GM12891 (cell line): Measurements from ENCODE around the gene DNMT1.
A peak's percentile ranks its signal among the peaks of the same experiment; 100 is the strongest.

Experiments used
- PAX5 ChIP-seq: IDR thresholded peaks from 2 replicates; pipeline ENCODE4 v1.6.1; 2011; ENCODE audit warnings: low read length, moderate library complexity, mild to moderate bottlenecking; ENCODE audit not compliant: insufficient read depth, severe bottlenecking
- POLR2A ChIP-seq: IDR thresholded peaks from 2 replicates; pipeline ENCODE4 v1.6.1; 2011; ENCODE audit warnings: low read depth, low read length, control low read depth
- POLR2AphosphoS5 ChIP-seq: IDR thresholded peaks from 2 replicates; pipeline ENCODE4 v1.6.1; 2011; ENCODE audit warnings: low read depth, low read length, control low read depth
- POU2F2 ChIP-seq: IDR thresholded peaks from 2 replicates; pipeline ENCODE4 v1.6.1; 2011; ENCODE audit warnings: low read depth, mild to moderate bottlenecking, control low read depth, low read length, moderate library complexity
- SPI1 ChIP-seq: IDR thresholded peaks from 2 replicates; pipeline ENCODE4 v1.6.1; 2011; ENCODE audit warnings: low read depth, low read length, control low read depth
- TAF1 ChIP-seq: IDR thresholded peaks from 2 replicates; pipeline ENCODE4 v1.6.1; 2011; ENCODE audit warnings: low read depth, low read length, control low read depth

- TF ChIP-seq POLR2A (peak; percentile 79), POLR2AphosphoS5 (peak; percentile 82), TAF1 (peak; percentile 60), POU2F2 (no peak), SPI1 (no peak), PAX5 (no peak)
These were observed 88.4 kb downstream of the DNMT1 start, which contains the start of gene PPAN for GRCh38 chr19:10106100-10106936.
